ENCODE results near the gene RAB3C. TPM values are rescaled to one million over a fixed set of nuclear protein-coding genes. Genes with fewer than 3 reads are reported as not detected.

RAB3C gene
- total RNA-seq, 1 donor from 2014 or later, result 3.8 TPM

DNA sequence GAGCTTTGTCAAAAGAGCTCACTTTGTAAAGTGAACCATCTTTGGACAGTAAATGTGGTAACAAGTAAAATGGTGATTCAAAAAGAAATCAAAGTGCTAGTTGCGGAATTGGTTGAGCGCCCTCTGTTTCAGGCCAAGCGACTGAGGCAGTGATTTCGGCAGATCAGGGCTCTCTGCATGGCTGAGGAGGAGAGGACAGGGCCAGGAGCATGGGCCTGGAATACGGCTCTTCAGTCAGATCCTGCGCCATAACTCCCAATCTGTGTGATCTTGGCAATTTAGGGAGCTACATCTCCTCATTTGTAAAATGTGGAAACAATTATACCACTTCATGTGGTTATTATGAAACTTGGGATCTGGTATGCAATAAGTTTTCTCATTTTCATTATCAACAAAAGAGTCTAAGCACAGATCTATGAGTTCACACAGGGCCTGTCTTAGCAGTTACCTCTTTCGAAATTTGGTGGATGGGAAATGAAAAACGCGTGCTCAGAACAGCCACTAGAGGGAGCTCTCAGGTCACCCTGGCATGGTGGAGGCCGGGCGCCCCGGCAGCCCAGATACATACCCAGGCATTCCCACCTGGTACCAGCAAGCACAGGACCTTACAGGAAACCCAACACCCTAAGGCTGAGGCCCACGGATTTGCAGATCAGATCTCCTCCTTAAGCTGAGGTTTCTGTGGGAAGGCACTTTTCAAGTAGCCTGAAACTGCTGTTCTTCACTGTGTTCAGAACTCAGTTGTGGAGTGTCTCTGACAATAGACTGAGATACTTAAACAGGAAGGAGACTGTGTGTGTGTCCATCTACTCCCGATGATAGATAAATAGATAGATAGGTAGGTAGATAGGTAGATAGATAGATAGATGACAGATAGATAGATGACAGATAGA lies 303.7 kb downstream of the RAB3C start:
- H3K79me2 ChIP-seq (ENCODE audit: low read depth), result no peaks in the 10 kb centered on the region
- H3K9me3 Mint-ChIP-seq, result peaks cover 9% of the 10 kb centered on the region
- peak; percentile 76 for DNase-seq (ENCODE audit: low spot score)
- TF ChIP-seq, protein P1, sequence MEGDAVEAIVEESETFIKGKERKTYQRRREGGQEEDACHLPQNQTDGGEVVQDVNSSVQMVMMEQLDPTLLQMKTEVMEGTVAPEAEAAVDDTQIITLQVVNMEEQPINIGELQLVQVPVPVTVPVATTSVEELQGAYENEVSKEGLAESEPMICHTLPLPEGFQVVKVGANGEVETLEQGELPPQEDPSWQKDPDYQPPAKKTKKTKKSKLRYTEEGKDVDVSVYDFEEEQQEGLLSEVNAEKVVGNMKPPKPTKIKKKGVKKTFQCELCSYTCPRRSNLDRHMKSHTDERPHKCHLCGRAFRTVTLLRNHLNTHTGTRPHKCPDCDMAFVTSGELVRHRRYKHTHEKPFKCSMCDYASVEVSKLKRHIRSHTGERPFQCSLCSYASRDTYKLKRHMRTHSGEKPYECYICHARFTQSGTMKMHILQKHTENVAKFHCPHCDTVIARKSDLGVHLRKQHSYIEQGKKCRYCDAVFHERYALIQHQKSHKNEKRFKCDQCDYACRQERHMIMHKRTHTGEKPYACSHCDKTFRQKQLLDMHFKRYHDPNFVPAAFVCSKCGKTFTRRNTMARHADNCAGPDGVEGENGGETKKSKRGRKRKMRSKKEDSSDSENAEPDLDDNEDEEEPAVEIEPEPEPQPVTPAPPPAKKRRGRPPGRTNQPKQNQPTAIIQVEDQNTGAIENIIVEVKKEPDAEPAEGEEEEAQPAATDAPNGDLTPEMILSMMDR (IDR thresholded peaks at IDR 0.05), result peak; percentile 98
- no peak for TF ChIP-seq EZH2 (IDR thresholded peaks at IDR 0.05)
- no peak for TF ChIP-seq EZH2phosphoT487 (IDR thresholded peaks at IDR 0.05)
- peaks cover 8% of the 10 kb centered on the region for H3K9me3 ChIP-seq (ENCODE audit: low read depth)
- H3K4me1 ChIP-seq, result peaks cover 11% of the 10 kb centered on the region
- H3K27ac ChIP-seq, result no peak overlapping the region
- H3K27ac Mint-ChIP-seq, result no peak overlapping the region
- no peaks in the 10 kb centered on the region for H4K20me1 ChIP-seq (ENCODE audit: low read depth)
- H3F3A ChIP-seq (ENCODE audit: low read depth), result no peaks in the 10 kb centered on the region
- H3K27me3 Mint-ChIP-seq (ENCODE audit: insufficient read depth, low read depth), result no peaks in the 10 kb centered on the region
- no peak overlapping the region for H3K4me2 ChIP-seq
- no peaks in the 10 kb centered on the region for H3K36me3 Mint-ChIP-seq
- no peaks in the 10 kb centered on the region for H3K36me3 ChIP-seq
- H2AFZ ChIP-seq (replicated peaks), result peak overlapping the region; percentile 48
- H3K27me3 ChIP-seq, result no peaks in the 10 kb centered on the region
- no peak overlapping the region for H3K9ac ChIP-seq
- no peak overlapping the region for H3K4me3 Mint-ChIP-seq
- peaks cover 8% of the 10 kb centered on the region for H3K4me1 Mint-ChIP-seq
- H3K4me3 ChIP-seq, result no peak overlapping the region

DNA sequence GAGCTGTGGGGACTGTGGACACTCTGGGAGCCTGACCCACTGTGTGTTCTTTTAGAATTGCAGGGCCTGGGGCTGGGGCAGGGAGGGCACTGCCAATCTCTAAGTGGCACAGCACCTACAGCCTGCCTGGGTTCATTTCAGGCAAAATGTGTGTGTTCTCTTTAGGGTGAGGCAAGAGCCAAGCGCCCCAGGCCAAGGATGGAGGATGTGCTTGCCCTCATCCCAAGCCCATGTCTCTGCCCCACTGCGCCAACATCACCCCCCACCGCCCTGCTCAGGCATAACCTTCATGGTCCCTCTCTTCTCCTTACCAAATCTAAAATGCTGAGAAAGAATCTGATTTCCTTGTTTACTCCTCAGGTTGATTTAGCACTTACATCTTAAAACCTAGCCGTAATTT lies 304.4 kb downstream of the RAB3C start:
- H2AFZ ChIP-seq (replicated peaks), result no peak overlapping the region
- Mint-ChIP-seq H3K27ac (no peak overlapping the region), H3K36me3 (no peaks in the 10 kb centered on the region), H3K4me1 (peaks cover 10% of the 10 kb centered on the region), H3K9me3 (peaks cover 9% of the 10 kb centered on the region), H3K4me3 (no peak overlapping the region), H3K27me3 (ENCODE audit: insufficient read depth, low read depth) (no peaks in the 10 kb centered on the region)
- no peak overlapping the region for H3K27ac ChIP-seq
- no peak for DNase-seq (ENCODE audit: low spot score)
- no peaks in the 10 kb centered on the region for H3F3A ChIP-seq (ENCODE audit: low read depth)
- no peak overlapping the region for H3K9ac ChIP-seq
- no peaks in the 10 kb centered on the region for H3K36me3 ChIP-seq
- no peaks in the 10 kb centered on the region for H3K27me3 ChIP-seq
- H3K4me1 ChIP-seq, result peaks cover 12% of the 10 kb centered on the region
- H3K4me3 ChIP-seq, result no peak overlapping the region
- H3K9me3 ChIP-seq (ENCODE audit: low read depth), result peaks cover 8% of the 10 kb centered on the region
- TF ChIP-seq EZH2 (IDR thresholded peaks at IDR 0.05) (no peak), EZH2phosphoT487 (IDR thresholded peaks at IDR 0.05) (no peak)
- TF ChIP-seq, protein P1 (IDR thresholded peaks at IDR 0.05), result no peak
- no peaks in the 10 kb centered on the region for H3K79me2 ChIP-seq (ENCODE audit: low read depth)
- H3K4me2 ChIP-seq, result no peak overlapping the region
- no peaks in the 10 kb centered on the region for H4K20me1 ChIP-seq (ENCODE audit: low read depth)

DNA sequence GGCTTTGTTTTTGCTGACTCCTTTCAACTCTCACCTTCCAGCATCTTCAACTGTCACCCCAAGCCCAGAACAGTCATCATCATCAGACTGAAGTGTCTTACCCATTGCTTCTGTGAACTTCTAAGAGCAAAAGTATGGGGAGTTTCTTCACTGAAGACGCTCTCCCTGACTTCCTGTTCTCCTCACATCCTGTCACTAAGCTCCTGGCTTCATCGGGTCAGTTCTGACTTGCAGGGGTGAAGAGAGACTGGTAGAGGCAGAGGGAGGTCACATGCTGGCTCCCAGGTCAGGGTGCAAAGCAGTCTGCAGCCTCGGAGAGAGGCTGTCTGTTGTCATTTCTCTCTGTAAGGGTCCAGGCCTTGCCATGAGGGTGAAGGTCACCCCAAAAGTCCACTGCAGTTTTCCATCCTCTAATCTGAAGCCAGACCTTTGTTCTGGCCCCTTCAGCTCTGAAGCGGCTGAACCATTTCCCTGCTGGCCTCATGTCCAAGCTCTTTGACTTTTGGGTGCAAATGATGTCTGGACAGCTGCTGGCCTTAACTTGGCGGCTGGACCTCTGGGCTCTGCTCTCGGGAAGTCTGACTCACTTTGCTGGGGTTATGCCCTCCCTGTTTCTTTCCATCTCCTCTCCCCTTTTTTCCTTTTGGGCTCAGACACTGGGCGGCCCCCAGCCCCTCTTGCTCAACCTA lies 305.0 kb downstream of the RAB3C start:
- Histone ChIP-seq H3K79me2 (ENCODE audit: low read depth) (no peaks in the 10 kb centered on the region), H2AFZ (replicated peaks) (no peak overlapping the region), H4K20me1 (ENCODE audit: low read depth) (no peaks in the 10 kb centered on the region), H3F3A (ENCODE audit: low read depth) (no peaks in the 10 kb centered on the region), H3K27me3 (no peaks in the 10 kb centered on the region), H3K4me2 (no peak overlapping the region), H3K27ac (no peak overlapping the region), H3K36me3 (no peaks in the 10 kb centered on the region), H3K9me3 (ENCODE audit: low read depth) (peaks cover 8% of the 10 kb centered on the region), H3K4me1 (peaks cover 12% of the 10 kb centered on the region), H3K4me3 (no peak overlapping the region), H3K9ac (no peak overlapping the region)
- Mint-ChIP-seq H3K9me3 (peaks cover 9% of the 10 kb centered on the region), H3K27ac (no peak overlapping the region), H3K27me3 (ENCODE audit: insufficient read depth, low read depth) (no peaks in the 10 kb centered on the region), H3K4me1 (peaks cover 10% of the 10 kb centered on the region), H3K36me3 (no peaks in the 10 kb centered on the region), H3K4me3 (no peak overlapping the region)
- no peak for TF ChIP-seq EZH2 (IDR thresholded peaks at IDR 0.05)
- TF ChIP-seq EZH2phosphoT487 (IDR thresholded peaks at IDR 0.05), result no peak
- TF ChIP-seq, protein P1 (IDR thresholded peaks at IDR 0.05), result no peak
- no peak for DNase-seq (ENCODE audit: low spot score)

Measured in neural progenitor cell (in vitro differentiated cells).